Fibroblast of the aortic adventitia (primary cell): ENCODE measurements around the gene ACTG1. TPM values are rescaled to one million over a fixed set of nuclear protein-coding genes. Genes with fewer than 3 reads are reported as not detected.
A peak's percentile ranks its signal among the peaks of the same experiment; 100 is the strongest.

ENCODE experiments used
- DNase-seq: peaks from one replicate; pipeline ENCODE4 v3.0.0-alpha.2; 2010; ENCODE audit warnings: low read depth
- H3K4me3 ChIP-seq: 2 replicates; pipeline ENCODE4 v1.5.1; 2011; ENCODE audit warnings: low read depth, mild to moderate bottlenecking, control low read depth, low read length, moderate library complexity
- total RNA-seq: library from RNA; depleted of rRNA; stranded (reverse); fragments of >200 nt; gene quantifications from 2 replicates; pipeline ENCODE4 v1.2.3, GENCODE V29; 2012; ENCODE audit warnings: low replicate concordance
- TF ChIP-seq, protein P1 (sequence below): IDR thresholded peaks from 2 replicates; pipeline ENCODE4 v1.5.1; 2011; ENCODE audit warnings: mild to moderate bottlenecking, low read length, control low read depth, inconsistent platforms; ENCODE audit not compliant: insufficient read depth

The ACTG1 gene
- total RNA-seq, result 3,211 and 6,650 TPM in 2 replicates

DNA sequence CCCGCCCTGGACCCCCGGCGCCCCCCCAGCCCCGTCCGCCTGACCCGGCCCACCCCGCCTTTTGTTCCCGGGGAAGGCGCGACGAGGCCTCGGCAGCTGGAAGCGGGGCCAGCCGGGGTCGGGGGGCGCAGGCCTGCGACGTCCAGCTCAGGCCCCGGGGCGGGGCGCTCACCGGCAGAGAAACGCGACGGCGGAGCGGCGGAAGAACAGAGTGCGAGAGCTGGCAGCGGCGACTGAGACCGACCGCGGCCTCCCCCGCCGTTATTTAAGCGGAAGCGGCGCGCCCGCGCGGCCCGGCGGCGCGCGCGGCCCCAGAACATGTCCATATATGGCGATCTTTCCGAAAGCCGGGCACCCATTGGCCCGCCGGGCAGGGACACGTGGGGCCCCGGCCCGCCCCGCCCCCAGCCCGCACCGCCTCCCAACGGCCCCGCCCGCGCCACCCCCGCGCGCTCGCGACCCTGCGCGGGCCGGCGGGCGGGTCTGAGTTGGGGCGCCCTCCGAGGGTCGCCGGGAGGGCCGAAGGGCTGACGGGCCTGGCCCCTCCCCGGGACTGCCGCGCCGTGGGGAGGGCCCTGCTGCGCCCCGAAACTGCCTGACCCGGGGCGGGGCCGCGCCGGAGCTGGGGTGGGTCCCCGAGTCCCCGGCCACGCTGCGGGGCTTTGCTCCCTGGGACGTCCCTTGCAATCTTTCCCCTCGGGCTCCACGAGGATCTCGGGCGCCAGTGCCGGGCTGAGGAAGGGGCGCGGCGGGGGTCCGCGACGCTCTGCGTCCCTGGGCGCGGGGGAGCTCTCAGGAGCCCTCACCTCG is at the start of gene ACTG1:
Gene ACTG1 (minus strand): TSS at position 238 of the 810 bp plus-strand sequence. CDS start 445 bp downstream, outside the sequence.
- TF ChIP-seq, protein P1, sequence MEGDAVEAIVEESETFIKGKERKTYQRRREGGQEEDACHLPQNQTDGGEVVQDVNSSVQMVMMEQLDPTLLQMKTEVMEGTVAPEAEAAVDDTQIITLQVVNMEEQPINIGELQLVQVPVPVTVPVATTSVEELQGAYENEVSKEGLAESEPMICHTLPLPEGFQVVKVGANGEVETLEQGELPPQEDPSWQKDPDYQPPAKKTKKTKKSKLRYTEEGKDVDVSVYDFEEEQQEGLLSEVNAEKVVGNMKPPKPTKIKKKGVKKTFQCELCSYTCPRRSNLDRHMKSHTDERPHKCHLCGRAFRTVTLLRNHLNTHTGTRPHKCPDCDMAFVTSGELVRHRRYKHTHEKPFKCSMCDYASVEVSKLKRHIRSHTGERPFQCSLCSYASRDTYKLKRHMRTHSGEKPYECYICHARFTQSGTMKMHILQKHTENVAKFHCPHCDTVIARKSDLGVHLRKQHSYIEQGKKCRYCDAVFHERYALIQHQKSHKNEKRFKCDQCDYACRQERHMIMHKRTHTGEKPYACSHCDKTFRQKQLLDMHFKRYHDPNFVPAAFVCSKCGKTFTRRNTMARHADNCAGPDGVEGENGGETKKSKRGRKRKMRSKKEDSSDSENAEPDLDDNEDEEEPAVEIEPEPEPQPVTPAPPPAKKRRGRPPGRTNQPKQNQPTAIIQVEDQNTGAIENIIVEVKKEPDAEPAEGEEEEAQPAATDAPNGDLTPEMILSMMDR, result no peak
- H3K4me3 ChIP-seq, result peak within 1 kb of the TSS; percentile 93
- peak; percentile 91 for DNase-seq

DNA sequence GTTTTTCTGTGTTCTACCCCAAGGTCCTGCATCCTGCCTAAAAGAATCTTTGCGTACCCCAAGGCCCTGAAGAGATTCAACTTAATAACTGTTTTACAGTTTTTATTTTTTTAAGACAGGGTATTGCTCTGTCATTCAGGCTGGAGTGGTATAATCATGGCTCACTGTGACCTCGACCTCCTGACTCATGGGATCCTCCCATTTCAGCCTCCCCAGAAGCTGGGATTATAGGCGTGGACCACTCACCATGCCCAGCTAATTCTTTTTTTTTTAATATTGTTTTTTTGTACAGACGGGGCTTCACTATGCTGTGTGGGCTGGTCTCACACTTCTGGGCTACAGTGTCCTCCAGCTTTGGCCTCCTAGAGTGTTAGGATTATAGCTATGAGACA is 48.9 kb upstream of the ACTG1 start:
- DNase-seq, result peak; percentile 56
- TF ChIP-seq, protein P1, result no peak
- H3K4me3 ChIP-seq, result no peak overlapping the region

DNA sequence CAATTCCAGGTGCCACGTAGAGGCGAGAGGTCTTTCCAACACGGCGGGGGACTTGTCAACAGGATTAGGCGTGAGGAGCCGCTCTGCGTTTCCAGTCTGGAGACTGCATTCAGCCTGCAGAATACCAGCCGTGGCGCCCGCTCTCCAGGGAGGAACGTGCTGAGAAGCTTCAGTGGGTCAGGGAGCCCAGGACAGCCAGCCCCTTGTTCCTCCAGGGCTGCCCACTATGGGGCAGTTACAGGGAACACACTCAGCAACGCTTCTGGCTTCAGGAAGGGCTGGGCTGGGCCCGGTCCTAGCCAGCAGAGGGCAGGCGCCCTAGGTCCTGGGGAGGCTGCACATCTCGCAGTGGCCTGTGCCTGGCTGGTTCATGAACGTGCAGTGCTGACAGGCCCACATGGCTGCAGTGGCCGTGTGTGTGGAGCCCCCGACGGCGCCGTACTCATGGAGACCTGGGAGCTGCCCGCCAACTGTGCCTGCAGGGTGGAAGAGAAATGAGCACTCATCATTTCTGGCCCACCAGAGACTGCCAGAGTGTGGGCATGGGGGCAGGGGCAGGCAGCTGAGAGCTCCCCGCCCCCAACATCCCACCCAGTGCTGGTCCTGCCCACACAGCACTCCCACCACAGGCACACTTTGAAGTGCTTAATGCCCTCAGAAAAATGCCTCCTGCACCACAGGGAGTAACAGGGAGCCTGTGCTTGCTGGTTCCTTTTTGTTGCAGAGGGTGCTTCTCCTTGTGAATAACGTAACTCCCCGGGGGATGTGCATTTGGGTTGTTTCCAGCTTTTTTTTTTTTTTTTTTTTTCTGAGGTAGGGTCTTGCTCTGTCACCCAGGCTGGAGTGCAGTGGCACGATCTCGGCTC is 46.6 kb upstream of the ACTG1 start:
- TF ChIP-seq, protein P1, result peak; percentile 38
- no peak for DNase-seq
- H3K4me3 ChIP-seq, result no peak overlapping the region

DNA sequence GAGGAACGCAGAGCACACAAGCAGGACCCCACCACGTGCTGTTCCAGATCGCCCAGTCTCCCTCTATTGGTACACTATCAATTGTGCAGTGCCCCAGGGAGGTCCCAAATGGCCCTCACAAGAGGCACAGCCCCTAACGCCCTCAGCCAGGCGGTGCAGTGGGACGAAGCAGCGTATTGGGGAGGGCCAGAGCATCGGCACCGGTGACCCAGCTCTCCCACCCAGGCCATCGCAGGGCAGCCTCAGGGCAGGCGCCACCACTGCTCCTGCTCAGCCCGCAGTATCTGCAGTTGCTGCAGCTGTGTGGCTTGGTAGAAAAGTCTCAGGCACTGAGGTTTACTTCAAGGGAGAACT is 45.5 kb upstream of the ACTG1 start:
- TF ChIP-seq, protein P1, result no peak
- no peak for DNase-seq
- H3K4me3 ChIP-seq, result no peak overlapping the region

DNA sequence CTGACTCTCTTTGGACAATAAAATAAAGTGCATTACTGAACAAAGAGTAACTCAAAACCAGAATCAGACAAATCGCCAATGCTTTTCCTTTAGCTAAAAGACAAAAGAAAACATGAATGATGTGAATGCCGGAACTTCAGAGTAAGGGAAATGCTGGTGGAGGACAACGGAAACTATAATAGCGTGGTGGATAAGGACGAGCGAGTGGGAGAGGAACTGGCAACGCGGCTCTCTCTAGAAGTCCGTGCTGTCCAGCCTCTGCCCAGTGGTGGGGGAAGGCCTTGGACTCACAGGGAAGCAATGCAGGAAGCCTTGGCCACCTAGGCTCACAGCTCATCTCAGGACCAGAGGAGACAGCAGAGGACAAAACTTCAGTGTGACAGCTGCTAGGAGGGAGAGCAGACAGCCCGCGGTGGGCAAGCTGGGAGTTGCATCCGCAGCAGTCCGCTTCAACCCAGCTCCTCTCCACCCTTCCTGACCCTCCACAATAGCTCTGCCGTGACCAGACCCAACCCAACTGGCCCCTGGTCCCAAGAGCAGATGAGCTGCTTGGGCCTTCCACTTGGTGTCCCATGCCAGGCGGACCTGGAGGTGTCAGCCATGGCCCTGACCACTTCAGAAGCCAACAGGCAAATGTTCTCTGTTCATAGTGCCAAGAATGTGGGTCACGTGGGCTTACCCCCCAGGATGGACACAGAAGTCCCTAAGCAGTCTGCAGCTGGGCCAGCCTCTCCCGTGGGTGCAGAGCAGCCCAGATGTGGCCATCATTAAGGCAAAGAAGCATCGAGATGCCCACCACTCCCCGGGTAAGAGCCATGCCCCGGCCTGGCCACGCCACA is 44.9 kb upstream of the ACTG1 start:
- no peak for DNase-seq
- TF ChIP-seq, protein P1, result no peak
- H3K4me3 ChIP-seq, result no peak overlapping the region

DNA sequence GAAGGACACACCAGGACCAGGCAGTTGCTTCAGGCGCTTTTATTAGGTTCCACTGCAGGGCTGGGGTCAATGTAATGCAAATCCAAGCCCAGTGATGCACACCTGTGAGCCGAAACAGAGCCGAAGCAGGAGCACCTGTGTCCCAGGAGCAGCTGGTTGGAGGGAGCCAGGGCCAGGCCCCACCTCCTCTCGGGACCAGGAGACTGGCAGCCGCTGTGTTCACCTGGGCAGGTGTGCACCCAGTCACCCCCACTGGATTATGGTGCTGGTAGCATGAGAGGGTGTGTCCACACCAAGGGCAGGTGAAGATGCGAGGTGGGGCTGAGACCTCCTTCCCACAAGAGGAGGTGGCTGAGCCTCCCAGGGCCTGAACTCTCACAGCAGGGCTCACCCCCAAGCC is 44.3 kb upstream of the ACTG1 start:
- DNase-seq, result no peak
- H3K4me3 ChIP-seq, result no peak overlapping the region
- TF ChIP-seq, protein P1, result no peak
